SW 1271 (cell line): ENCODE measurements around the gene ITIH3.
"Not testable (repeated sequence)": the region's sequence is repeated elsewhere in the genome, so short reads cannot be mapped to it uniquely, and the experiment has no call there.

ENCODE experiments used
- DNase-seq, 2 experiments: peaks; one replicate each; lab custom pipeline; 2025; lab: John Stamatoyannopoulos, UW

The ITIH3 gene, protein sequence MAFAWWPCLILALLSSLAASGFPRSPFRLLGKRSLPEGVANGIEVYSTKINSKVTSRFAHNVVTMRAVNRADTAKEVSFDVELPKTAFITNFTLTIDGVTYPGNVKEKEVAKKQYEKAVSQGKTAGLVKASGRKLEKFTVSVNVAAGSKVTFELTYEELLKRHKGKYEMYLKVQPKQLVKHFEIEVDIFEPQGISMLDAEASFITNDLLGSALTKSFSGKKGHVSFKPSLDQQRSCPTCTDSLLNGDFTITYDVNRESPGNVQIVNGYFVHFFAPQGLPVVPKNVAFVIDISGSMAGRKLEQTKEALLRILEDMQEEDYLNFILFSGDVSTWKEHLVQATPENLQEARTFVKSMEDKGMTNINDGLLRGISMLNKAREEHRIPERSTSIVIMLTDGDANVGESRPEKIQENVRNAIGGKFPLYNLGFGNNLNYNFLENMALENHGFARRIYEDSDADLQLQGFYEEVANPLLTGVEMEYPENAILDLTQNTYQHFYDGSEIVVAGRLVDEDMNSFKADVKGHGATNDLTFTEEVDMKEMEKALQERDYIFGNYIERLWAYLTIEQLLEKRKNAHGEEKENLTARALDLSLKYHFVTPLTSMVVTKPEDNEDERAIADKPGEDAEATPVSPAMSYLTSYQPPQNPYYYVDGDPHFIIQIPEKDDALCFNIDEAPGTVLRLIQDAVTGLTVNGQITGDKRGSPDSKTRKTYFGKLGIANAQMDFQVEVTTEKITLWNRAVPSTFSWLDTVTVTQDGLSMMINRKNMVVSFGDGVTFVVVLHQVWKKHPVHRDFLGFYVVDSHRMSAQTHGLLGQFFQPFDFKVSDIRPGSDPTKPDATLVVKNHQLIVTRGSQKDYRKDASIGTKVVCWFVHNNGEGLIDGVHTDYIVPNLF

DNA sequence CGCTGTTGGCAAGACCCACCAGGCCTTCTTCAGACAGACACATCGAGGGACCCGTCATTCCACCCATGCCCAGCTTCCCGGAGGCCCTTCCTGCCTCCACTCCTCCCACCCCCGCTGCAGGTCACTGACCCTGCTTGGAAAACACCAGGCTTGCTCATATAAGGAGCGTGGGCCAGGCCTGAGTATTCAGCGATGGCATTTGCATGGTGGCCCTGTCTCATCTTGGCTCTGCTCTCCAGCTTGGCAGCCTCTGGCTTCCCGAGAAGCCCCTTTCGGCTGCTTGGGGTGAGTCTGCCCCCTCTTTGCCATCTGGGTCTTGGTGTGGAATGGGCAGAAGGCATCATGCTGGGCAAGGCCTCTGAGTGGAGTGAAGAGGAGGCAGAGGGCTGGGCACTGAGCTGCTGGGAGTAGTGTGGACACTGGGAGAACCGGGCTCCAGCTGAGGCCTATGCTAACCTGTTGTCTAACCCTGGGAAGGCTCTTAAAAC lies at the start of gene ITIH3:
Gene ITIH3, plus strand, starts transcription at position 185 of the 488 bp plus-strand sequence. Its CDS starts 8 bp downstream, at position 193.
- DNase-seq = no peak

DNA sequence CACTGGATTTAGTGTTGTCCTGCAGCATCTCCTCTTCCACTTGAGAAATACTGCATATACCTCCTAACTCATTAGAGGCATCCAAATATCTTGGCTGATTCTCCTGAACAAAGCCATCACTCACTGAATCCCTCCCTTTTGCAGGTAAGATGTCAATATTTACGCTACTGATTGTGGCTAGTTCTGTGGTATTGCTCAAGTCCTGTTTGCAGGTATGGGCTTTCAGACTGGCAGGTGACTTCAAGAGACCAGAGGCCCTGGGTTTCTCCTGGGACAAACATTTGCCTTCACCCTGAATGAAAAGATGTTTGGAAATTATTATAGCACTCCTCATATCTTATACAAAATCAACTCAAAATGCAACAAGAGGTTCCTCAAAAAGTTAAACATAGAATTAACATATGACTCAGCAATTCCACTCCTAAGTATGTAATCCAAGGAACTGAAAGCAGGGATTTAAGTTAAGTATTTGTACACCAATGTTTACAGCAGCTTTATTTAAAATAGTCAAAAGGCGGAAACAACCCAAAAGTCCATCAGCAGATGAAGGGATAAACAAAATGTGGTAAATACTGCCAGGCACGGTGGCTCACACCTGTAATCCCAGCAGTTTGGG lies 42.4 kb upstream of the ITIH3 start:
- DNase-seq = no peak

DNA sequence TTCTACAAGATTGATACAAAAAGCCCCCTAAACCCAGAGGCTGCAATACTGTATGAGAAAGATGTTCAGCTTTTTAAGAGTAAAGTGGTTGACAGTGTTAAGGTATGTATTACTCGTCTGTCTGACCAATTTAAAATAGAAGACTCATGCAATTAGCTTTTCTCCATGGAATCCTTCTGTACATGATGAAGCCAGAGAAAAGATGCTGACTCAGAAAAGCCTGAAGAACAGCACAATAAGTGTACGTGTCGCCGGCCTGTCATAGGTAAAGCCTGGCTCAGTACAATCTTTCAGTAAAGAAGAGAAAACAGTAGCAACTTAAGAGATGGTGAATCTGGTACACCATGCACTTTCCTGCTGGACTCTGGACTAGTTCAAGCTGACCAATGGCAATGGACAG lies 40.2 kb upstream of the ITIH3 start:
- DNase-seq = no peak

DNA sequence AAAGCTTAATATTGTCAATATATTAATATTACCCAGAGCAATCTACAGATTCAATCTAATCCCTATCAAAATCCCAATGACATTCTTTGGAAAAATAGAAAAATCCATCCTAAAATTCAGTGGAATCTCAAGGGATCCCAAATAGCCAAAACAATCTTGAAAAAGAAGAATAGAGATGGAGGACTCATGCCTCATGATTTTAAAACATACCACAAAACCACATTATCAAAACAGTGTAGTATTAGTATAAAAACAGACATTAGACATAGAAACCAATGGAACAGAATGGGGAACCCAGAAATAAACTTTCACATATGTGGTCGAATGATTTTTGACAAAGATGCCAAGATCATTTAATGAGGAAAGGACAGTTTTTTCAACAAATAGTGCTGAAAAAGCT lies 38.5 kb upstream of the ITIH3 start:
- no peak for DNase-seq

DNA sequence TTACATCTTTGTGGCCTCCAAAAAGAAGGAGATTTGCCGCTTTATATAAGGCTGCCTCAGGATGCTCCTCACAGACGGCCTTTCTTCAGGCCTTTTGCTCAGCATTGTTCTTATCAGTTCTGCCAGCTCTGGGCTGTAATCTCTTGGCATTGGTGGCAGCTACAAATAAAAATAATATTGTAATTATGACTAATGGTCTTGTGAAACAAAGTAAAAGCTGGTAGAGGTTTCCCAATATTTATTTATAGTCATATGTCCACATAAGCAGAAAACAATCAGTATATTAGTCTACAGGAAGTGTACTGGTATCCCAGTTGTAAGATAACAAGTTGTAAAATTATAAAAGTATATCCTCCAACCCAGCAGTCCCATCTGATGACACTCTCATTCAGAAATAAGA lies 31.1 kb upstream of the ITIH3 start:
- no peak for DNase-seq

DNA sequence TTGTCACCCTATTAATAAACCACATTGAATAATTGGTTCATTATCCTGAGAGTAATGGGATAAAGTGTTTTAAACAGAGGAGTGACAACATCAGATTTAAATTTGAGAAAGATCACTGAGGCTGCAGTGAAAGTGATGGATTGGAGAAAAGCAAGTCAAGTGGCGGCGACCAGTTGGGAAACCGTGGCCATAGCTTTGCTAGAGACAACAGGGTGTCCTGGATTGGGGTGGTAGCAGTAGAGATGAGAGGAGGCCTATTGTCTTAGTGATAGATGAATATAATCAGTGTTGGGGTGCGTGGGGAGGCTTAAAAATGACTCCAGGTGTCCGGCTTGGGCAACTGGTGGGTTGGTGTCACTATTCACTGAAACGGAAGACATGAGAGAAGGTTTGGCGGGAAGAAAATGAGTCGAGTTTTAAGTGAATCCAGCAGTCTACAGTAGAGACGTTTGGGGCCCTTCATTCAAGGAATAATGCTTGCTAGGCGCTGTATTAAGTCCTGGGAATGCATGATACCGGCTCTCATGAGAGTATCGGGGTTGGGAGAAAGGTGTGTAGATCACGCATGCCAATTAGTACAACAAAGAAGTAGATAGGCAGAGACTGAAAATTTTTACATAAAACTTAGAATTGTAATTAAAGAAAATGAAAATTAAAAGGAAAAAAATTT lies 24.7 kb upstream of the ITIH3 start:
- DNase-seq = no peak

DNA sequence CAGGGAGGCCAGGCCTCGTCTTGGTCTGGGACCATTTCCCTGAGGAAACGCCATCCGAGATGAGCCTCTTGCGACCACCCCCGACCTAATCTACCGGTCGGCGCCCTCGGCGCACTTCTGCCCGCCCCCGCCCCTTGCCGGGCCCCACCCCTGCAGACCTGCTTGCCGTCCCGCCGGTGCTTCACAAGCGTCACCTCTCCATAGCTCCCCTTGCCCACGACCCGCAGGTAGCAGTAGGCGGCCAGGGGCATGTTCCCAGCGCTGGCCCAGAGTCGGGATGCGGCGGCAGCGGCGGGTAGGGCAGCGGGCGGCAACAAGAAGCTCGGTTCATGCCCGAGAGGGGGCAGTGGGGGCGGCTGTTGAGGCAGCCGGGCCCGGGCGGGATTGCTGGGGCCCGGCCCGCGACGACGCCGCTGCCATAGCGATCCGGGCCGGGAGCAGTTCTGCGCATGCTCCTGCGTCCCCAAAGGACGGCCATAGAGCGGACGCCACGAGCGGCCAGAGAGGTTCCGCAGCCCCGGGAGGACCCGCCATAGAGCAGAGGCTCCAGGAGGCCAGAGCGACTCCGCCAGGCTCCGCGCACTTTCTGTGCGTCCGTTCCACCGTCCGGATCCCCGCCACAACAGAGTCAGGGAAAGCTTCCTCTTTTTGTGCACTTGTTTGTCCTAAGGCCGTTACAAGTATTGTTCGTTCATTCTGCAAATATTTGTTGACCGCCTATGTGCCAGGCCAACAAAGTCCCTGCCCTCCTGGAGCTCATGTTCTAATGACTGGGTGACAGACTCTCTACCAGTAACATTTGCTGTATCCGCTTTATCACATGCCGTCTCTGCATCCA lies 23.9 kb upstream of the ITIH3 start, which contains the start of gene NEK4:
Gene NEK4, minus strand, starts transcription at position 445 of the 838 bp plus-strand sequence. Its CDS starts 194 bp downstream, at position 251.
- peak; percentile 57 to 82 for DNase-seq

DNA sequence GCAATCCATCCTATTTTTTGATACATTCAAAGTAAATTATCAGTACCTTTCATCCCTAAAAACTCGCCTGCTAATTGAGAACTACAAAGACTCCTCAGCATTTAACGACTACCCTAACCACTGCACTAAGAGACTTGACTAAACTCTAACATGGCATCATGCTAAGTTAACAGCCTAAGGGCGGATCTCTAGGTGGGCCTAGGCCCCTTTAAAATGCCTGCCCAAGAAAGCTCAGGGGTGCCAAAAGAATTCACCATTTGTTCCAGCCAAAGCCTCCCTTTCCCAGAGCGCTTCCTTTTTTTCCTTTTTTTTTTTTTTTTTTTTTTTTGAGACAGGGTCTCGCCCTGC lies 23.3 kb upstream of the ITIH3 start:
- DNase-seq = no peak

DNA sequence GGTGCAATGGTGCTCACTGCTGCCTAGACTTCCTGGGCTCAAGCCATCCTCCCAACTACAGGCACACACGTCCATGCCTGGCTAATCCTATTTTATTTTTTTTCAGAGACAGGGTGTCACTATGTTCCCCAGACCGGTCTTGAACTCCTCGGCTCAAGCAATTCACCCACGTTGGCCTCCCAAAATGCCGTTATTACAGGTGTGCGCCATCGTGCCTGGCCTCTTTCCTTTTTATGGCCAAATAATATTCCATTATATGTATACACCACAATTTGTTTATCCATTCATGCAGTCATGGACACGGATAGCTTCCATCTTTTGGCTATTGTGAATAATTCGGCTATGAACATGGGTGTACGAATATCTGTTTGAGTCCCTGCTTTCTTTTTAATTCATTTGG lies 22.9 kb upstream of the ITIH3 start:
- DNase-seq = no peak

DNA sequence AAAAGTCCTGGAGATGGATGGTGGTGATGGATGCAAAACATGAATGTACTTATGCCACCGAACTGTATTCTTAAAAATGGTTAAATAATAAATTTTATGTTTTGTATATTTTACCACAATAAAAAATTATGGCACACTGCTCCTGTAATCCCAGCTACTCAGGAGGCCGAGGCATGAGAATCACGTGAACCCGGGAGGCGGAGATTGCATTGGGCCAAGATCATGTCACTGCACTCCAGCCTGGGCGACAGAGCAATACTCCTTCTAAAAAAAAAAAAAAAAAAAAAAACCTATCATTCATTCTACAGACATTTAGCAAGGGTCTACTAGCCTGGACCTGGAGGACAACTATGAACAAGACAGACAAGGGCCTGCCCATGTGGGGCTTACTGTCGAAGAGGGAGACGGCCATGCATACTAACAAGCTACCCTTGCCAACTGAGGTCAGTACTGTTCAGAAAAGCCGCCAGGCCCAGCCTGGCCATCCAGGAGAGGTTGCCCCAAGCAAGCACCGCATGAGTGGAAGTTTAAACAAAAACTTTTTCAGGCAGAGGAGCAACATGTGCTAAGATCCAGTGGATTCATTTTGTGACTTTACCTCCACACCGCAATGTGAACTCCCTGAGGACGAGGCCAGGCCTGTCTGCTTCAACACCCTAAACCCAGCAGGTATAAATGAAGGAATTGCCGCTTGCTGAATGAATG lies 21.1 kb upstream of the ITIH3 start:
- no peak for DNase-seq

DNA sequence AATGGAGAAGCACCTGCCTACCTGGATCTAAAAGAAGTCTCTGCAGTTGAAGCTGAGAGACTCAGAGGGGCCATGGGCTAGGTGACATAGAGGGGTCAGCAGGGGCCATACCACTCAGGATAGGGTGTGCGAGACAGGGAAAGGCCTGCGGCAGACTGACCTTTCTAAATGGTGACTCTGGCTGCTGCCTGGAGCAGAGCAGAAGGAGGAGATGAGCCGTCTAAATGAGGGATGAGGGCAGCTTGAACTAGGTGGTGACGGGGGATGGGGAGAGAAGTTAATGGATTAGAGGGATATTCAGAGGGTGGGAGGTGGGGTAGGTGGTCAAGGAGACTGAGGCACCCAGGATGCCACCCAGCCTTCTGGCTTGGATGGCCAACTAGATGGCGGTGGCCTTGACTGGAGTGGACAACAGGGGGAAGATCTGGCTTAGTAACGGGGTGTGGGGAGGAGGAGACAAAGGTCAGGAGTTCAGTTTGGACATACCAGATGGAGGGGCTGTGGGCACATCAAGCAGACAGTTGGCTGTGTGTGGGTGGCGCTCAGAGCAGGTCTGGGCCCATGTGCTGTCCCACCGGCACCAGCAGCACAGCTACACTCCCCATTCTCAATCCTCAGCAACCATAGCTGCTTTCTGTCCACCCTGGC lies 20.4 kb upstream of the ITIH3 start:
- no peak for DNase-seq

DNA sequence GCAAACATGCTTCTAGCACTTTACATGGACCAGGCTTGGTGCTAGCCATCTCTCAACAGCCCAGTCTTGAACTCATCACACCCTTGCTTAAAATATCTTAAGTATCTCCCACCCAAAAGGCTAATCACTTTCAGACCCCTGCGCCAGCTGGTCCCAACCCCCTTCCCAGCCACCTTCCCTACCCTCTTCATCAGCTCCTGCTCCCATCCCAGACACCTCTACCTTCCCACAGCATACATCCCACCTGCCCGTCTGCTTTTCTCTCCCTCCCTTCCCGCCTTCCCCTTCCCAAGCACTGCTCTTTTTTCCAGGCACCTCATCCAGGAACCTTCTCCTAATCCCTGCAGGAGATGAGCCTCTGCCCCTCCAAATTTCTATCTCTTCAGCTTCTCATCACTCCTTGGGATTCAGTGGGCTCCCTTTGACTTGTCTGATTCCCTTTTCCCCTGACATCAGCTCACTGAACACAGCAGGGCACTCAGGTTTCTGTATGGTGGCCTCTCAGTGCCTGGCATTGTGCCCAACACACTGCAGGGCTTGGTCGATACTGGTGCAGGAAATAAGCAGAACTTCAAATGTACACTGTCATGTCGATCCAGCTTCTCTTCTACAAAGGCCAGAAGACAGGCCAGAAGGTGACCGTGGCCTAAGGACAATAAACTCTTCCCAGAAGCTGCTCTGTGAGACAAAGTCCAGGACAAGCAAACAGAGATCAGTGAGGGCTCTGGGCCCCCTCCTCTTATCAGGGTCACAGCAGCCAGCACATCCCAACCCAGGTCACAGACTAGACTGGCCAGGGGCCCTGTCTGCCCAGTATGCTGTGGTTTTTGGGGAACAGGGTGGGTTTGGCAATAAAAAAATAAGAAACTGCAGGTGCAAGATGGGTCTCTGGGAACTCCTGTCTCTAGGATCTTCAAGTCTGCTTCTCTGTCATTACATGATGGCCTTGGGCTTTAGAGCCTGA lies 19.4 kb upstream of the ITIH3 start:
- no peak for DNase-seq

DNA sequence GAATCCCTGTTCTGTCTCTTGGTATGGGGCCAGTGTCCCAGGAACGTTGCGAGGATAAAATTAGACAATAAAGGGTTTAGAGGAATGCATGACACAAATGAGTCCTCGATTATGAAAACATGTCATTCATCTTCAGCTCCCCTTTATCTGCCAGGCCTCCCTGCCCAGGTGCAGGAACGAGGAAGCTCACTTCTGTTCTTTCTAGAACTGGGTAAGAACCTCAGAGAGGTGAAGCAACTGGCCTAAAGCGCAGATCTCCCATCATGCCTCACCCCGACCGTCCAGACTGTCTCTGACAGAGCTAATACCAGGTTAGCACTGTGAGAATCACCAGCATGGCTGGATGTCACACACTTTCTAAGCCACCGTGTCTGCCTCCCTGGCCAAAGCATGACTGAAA lies 18.7 kb upstream of the ITIH3 start:
- no peak for DNase-seq

DNA sequence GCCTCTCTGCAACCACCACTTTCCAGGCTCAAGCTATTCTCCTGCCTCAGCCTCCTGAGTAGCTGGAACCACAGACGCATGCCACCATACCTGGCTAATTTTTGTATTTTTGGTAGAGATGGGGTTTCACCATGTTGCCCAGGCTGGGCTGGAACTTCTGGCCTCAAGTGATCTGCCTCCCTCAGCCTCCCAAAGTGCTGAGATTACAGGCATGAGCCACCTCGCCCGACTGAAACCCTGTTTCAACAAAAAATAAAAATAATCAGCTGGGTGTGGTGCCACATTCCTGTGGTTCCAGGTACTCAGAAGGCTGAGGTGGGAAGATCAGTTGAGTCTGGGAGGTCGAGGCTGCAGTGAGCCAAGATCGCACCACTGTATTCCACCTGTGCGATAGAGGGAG lies 18.1 kb upstream of the ITIH3 start:
- not testable (repeated sequence) for DNase-seq

DNA sequence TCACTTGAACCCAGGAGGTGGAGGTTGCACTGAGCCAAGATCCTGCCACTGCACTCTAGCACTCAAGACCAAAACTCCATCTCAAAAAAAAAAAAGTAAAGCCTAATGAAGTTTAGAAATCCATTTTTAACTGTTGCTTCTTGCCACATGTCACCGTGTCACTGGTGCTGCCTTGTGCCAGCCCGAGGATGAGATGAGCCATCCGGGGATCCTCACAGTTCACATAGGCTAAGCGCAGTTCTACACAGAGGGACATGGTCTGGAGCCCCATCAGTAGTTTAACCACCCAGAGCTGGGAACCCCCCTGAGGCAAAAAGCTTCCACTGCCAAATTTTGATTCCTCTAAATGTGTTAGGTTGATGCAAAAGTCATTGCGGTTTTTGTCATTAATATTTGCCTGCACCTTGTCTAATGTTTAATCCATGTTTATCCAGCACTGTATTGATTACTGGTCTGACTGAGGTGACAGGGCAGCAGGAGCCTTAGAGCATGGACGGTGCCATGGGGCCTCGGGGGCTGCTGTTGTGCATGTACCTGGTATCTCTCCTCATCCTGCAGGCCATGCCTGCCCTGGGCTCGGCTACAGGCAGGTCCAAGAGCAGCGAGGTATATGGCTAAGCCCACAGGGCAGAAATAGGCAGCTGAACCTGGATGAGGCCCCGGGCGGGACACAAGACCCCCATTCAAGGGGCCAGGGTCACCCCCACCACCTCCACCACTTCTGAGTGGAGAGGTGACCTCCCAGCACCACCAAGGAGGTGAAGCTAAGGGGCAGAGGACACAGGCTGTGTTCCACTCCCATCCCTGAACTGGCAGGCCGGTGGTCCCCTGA lies 17.3 kb upstream of the ITIH3 start, which contains the start of gene ITIH1:
Gene ITIH1, plus strand, starts transcription at position 473 of the 832 bp plus-strand sequence. Its CDS starts 17 bp downstream, at position 490.
- DNase-seq = no peak

DNA sequence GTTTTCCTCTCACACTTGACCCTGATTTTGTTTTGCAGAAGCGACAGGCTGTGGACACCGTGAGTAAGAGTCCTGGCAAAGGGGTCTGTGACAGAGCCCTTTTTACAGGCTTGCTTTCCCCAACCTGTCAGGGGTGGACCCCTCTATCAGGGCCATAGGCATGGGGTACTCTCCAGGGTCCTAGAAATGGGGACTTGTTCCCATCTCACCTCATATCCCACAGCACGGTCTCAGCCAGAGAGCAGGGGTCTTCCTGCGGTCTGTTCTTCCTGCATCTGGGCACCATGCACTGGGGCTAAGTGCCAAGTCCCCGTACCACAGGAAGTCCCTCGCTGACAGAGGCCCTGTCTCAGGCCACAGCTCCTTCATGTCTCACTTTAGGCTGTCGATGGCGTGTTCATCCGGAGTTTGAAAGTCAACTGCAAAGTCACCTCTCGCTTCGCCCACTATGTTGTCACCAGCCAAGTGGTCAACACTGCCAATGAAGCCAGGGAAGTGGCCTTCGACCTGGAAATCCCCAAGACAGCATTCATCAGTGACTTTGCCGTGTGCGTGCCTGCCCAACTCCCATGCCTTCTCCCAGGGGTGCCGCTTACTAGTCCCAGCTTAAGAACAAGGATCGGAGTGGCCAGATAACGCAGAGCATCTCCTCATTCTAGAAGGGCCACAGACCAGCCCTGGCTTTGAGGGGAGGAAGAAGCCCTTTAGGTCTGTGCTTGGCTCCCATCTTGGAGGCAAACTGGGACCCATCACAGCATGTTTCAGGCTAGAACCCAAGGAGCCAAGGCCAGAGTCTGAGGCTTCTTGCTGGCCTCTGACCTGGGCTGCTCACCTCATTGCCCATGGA lies 16.4 kb upstream of the ITIH3 start:
- no peak for DNase-seq
